Breast epithelium (tissue), 3 donors: ENCODE results near the gene LPP.

Source experiments
- CTCF ChIP-seq, 3 donors: fragments of 450-650 bp; IDR thresholded peaks; one replicate each; pipeline ENCODE4 v1.5.1; 2016 to 2017; ENCODE audit warnings: antibody characterized with exemption in 3 of 3, mild to moderate bottlenecking in 3 of 3, moderate library complexity in 3 of 3
- POLR2A ChIP-seq: fragments of 450-650 bp; IDR thresholded peaks from one replicate; pipeline ENCODE4 v1.6.1; 2016; ENCODE audit warnings: antibody characterized with exemption, mild to moderate bottlenecking, moderate library complexity

GRCh38 chr3:188332085-188332484 lies 178.1 kb downstream of the LPP start:
- TF ChIP-seq CTCF (IDR thresholded peaks at IDR 0.05) = no peak
- no peak for TF ChIP-seq POLR2A
